ENCODE data around the gene DOCK2.
"Not testable (repeated sequence)": the region's sequence is repeated elsewhere in the genome, so short reads cannot be mapped to it uniquely, and the experiment has no call there.

The DOCK2 gene

GRCh38 chr5:169832845-169833244, 195.8 kb downstream of the DOCK2 start:
- no peak for DNase-seq

GRCh38 chr5:169833681-169834292, 196.7 kb downstream of the DOCK2 start:
- not testable (repeated sequence) for DNase-seq

- not testable (repeated sequence) for DNase-seq
Observed at GRCh38 chr5:169834540-169834939, 197.5 kb downstream of the DOCK2 start.

- no peak for DNase-seq
Observed at GRCh38 chr5:169836835-169837536, 199.9 kb downstream of the DOCK2 start.

- DNase-seq = no peak
Observed at GRCh38 chr5:169837686-169838085, 200.6 kb downstream of the DOCK2 start.

- no peak for DNase-seq
Observed at GRCh38 chr5:169838688-169839087, 201.6 kb downstream of the DOCK2 start.

- no peak for DNase-seq
Observed at GRCh38 chr5:169840405-169840804, 203.3 kb downstream of the DOCK2 start.

GRCh38 chr5:169842699-169843098, 205.6 kb downstream of the DOCK2 start:
- DNase-seq = no peak

GRCh38 chr5:169847519-169847918, 210.4 kb downstream of the DOCK2 start:
- no peak for DNase-seq

GRCh38 chr5:169848271-169848670, 211.2 kb downstream of the DOCK2 start:
- DNase-seq = no peak

GRCh38 chr5:169848792-169849191, 211.7 kb downstream of the DOCK2 start:
- DNase-seq = no peak

- no peak for DNase-seq
Observed at GRCh38 chr5:169850409-169850808, 213.3 kb downstream of the DOCK2 start.

- DNase-seq = no peak
Observed at GRCh38 chr5:169851321-169851850, 214.3 kb downstream of the DOCK2 start.

GRCh38 chr5:169856571-169856970, 219.5 kb downstream of the DOCK2 start:
- no peak for DNase-seq

- no peak for DNase-seq
Observed at GRCh38 chr5:169860585-169860984, 223.5 kb downstream of the DOCK2 start.

- no peak for DNase-seq
Observed at GRCh38 chr5:169861433-169861832, 224.4 kb downstream of the DOCK2 start.

- no peak for DNase-seq
Observed at GRCh38 chr5:169861934-169862333, 224.9 kb downstream of the DOCK2 start.

- no peak for DNase-seq
Observed at GRCh38 chr5:169862391-169862811, 225.3 kb downstream of the DOCK2 start.

- no peak for DNase-seq
Observed at GRCh38 chr5:169864483-169864882, 227.4 kb downstream of the DOCK2 start.

- DNase-seq = no peak
Observed at GRCh38 chr5:169867347-169867746, 230.3 kb downstream of the DOCK2 start.

- no peak for DNase-seq
Observed at GRCh38 chr5:169869066-169869465, 232.0 kb downstream of the DOCK2 start.

- DNase-seq = no peak
Observed at GRCh38 chr5:169870211-169870610, 233.1 kb downstream of the DOCK2 start.

GRCh38 chr5:169871826-169872490, 234.9 kb downstream of the DOCK2 start:
- DNase-seq = no peak

GRCh38 chr5:169873642-169874041, 236.6 kb downstream of the DOCK2 start:
- DNase-seq = no peak
